ENCODE results near the gene ANXA4. TPM values are rescaled to one million over a fixed set of nuclear protein-coding genes. Genes with fewer than 3 reads are reported as not detected.
A peak's percentile ranks its signal among the peaks of the same experiment; 100 is the strongest.

The ANXA4 gene
- total RNA-seq, 1 experiment from 2014 or later: 51.1 TPM

DNA sequence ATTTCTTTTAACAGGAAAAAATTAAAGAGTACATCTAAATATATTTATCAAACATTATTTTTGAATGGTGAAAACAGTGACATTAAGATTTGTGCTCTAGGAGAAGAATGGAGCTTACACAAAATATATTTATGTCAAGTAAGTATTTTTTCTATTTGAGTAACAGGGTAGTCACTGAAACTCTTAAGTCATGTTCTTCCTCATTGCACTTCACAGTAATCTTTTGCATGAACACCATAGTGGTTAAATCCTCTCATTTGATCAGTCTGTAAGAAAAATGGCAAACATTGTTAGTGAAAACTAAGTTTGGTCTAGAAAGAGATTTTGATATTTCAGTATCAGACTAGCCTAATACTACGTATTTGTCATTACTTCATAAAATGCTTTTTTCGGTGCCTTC, 95.6 kb downstream of the ANXA4 start:
- Histone ChIP-seq H3K79me2 (ENCODE audit: low read length) (peaks cover 48% of the 10 kb centered on the region), H3K27ac (ENCODE audit: low read length) (no peak overlapping the region), H3F3A (ENCODE audit: low read length, unreplicated experiment) (no peaks in the 10 kb centered on the region), H3K4me2 (ENCODE audit: low read length) (no peak overlapping the region), H3K4me3 (ENCODE audit: low read length) (no peak overlapping the region), H3K9me3 (ENCODE audit: low read length) (no peaks in the 10 kb centered on the region), H3K27me3 (ENCODE audit: low read length) (no peaks in the 10 kb centered on the region), H3K36me3 (ENCODE audit: low read depth, low read length) (no peaks in the 10 kb centered on the region; the same call in 1 of the 2 replicates), H3K4me1 (ENCODE audit: insufficient read depth, low read length) (peaks cover 9% of the 10 kb centered on the region; the same call in 1 of the 2 replicates), H3K9ac (ENCODE audit: low read length) (no peak overlapping the region), H3K9me2 (replicated peaks; ENCODE audit: low read length) (no peaks in the 10 kb centered on the region), H2AFZ (ENCODE audit: low read length) (no peak overlapping the region), H4K20me1 (ENCODE audit: low read length) (no peaks in the 10 kb centered on the region)
- DNase-seq: no peak
- CTCF ChIA-PET: no interaction called here
- POLR2A ChIA-PET (ENCODE audit: unreplicated experiment): no interaction called here
- TF ChIP-seq CTCF (conservative IDR thresholded peaks at IDR 0.05; ENCODE audit: low read depth, low read length) (no peak), EZH2phosphoT487 (IDR thresholded peaks at IDR 0.05; ENCODE audit: borderline replicate concordance, low read length) (no peak), EZH2 (IDR thresholded peaks at IDR 0.05; ENCODE audit: low read length, unreplicated experiment) (no peak)
- BruUV-seq (replicated peaks): no TSS peak
- intact Hi-C loops (cut with micrococcal nuclease): no loop called here
- no peak for ATAC-seq

- no peak overlapping the region for H3K9ac ChIP-seq (ENCODE audit: low read length)
- TF ChIP-seq EZH2phosphoT487 (IDR thresholded peaks at IDR 0.05; ENCODE audit: borderline replicate concordance, low read length): no peak
- no peak for TF ChIP-seq CTCF (conservative IDR thresholded peaks at IDR 0.05; ENCODE audit: low read depth, low read length)
- TF ChIP-seq EZH2 (IDR thresholded peaks at IDR 0.05; ENCODE audit: low read length, unreplicated experiment): no peak
- no peak overlapping the region for H2AFZ ChIP-seq (ENCODE audit: low read length)
- peaks cover 14% of the 10 kb centered on the region for H3F3A ChIP-seq (ENCODE audit: low read length, unreplicated experiment)
- H3K9me3 ChIP-seq (ENCODE audit: low read length): no peaks in the 10 kb centered on the region
- H3K4me1 ChIP-seq (ENCODE audit: insufficient read depth, low read length): peaks cover 33% of the 10 kb centered on the region
- H3K36me3 ChIP-seq (ENCODE audit: low read depth, low read length): peaks cover 12% of the 10 kb centered on the region; the same call in 1 of the 2 replicates
- no peaks in the 10 kb centered on the region for H3K27me3 ChIP-seq (ENCODE audit: low read length)
- no peaks in the 10 kb centered on the region for H3K9me2 ChIP-seq (replicated peaks; ENCODE audit: low read length)
- ChIA-PET POLR2A (ENCODE audit: unreplicated experiment) (no interaction called here), CTCF (no interaction called here)
- peak overlapping the region; percentile 51 for H3K27ac ChIP-seq (ENCODE audit: low read length)
- H3K4me3 ChIP-seq (ENCODE audit: low read length): no peak overlapping the region
- no TSS peak for BruUV-seq (replicated peaks)
- intact Hi-C loops (cut with micrococcal nuclease): loop anchor here (2.0 to 5.0 kb wide), 2 partner anchors 19 to 48 kb away; partner anchors contain the start of gene SNRNP27
- ATAC-seq: peak; percentile 83
- DNase-seq: peak; percentile 68
- H4K20me1 ChIP-seq (ENCODE audit: low read length): no peaks in the 10 kb centered on the region
- H3K4me2 ChIP-seq (ENCODE audit: low read length): peak overlapping the region; percentile 51
- H3K79me2 ChIP-seq (ENCODE audit: low read length): no peaks in the 10 kb centered on the region
Measured at GRCh38 chr2:69843993-69844392, 102.1 kb downstream of the ANXA4 start.

DNA sequence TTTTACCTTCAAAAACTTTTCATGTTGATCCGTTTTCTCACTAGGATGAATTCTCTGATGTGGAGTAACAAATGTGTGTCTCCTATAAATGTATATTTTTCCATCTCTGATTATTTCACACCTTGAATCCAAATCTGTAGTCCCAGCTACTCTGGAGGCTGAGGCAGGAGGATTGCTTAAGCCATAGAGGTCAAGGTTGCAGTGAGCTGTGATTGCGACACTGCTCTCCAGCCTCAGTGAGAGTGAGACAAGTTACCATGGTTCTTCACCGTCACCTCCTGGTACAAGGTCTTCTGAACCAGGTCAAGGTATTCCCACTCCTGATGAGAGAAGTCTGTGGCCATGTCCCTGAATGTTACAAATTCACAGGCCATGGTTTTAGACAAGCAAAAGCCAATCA, 102.6 kb downstream of the ANXA4 start:
- Histone ChIP-seq H3K4me2 (ENCODE audit: low read length) (peak overlapping the region; percentile 51), H3K27ac (ENCODE audit: low read length) (peak overlapping the region; percentile 51), H3K27me3 (ENCODE audit: low read length) (no peaks in the 10 kb centered on the region), H3F3A (ENCODE audit: low read length, unreplicated experiment) (peaks cover 14% of the 10 kb centered on the region), H3K79me2 (ENCODE audit: low read length) (no peaks in the 10 kb centered on the region), H3K9me2 (replicated peaks; ENCODE audit: low read length) (no peaks in the 10 kb centered on the region), H3K4me3 (ENCODE audit: low read length) (no peak overlapping the region), H3K36me3 (ENCODE audit: low read depth, low read length) (peaks cover 12% of the 10 kb centered on the region; the same call in 1 of the 2 replicates), H2AFZ (ENCODE audit: low read length) (no peak overlapping the region), H3K4me1 (ENCODE audit: insufficient read depth, low read length) (peaks cover 33% of the 10 kb centered on the region), H3K9ac (ENCODE audit: low read length) (no peak overlapping the region), H4K20me1 (ENCODE audit: low read length) (no peaks in the 10 kb centered on the region), H3K9me3 (ENCODE audit: low read length) (no peaks in the 10 kb centered on the region)
- ChIA-PET POLR2A (ENCODE audit: unreplicated experiment) (no interaction called here), CTCF (no interaction called here)
- ATAC-seq (no peak), DNase-seq (no peak)
- BruUV-seq (replicated peaks): no TSS peak
- TF ChIP-seq CTCF (conservative IDR thresholded peaks at IDR 0.05; ENCODE audit: low read depth, low read length) (no peak), EZH2phosphoT487 (IDR thresholded peaks at IDR 0.05; ENCODE audit: borderline replicate concordance, low read length) (no peak), EZH2 (IDR thresholded peaks at IDR 0.05; ENCODE audit: low read length, unreplicated experiment) (no peak)
- intact Hi-C loops (cut with micrococcal nuclease): loop anchor here (2.0 to 5.0 kb wide), 2 partner anchors 18 to 48 kb away; partner anchors contain the start of gene SNRNP27

Measured in PC-3 (cell line).